ENCODE measurements around the gene EDC3.
"Not testable (repeated sequence)": the region's sequence is repeated elsewhere in the genome, so short reads cannot be mapped to it uniquely, and the experiment has no call there.

The EDC3 gene

DNA sequence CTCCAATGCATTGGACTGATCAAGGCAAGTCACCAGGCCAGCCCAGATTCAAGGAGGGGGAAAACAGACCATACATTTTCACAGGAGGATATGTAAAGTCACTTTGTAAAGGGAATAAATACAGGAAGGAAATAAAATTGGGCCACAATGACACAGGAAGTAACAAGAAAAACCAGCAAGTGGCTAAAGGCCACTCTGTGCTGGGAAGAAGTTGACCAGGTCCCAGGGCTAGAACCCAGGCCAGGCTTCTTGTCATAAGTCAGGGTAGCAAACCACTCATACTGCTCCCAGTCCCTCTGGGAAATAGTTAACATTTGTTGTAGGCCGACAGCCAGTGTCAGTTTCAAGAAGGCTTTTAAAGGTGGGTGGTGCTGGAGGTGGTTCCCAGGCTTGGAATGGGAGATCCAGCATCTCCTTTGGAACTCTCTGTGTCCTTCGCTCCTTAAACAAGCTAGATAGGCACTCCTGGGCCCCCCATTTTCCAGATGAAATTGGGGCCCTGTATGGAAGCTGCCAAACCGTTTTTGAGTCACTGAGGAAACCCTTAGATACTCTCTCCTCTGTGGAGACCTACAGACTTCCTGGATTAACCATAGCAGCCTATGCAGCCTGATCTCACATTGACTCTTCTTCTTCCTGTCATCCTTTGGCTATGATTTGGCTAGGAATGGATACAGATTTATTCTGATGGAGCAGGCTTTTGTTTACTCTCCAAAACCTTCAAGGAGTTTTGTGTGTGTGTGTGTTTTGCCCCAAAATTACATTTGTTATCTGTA, 14.7 kb upstream of the EDC3 start:
- DNase-seq (ENCODE audit: low spot score) (no peak), FAIRE-seq (no peak)

- FAIRE-seq (no peak), DNase-seq (ENCODE audit: low spot score) (no peak)
These were observed 14.1 kb upstream of the EDC3 start for GRCh38 chr15:74709892-74710291.

GRCh38 chr15:74709011-74709410, 13.2 kb upstream of the EDC3 start:
- FAIRE-seq: no peak
- DNase-seq (ENCODE audit: low spot score): no peak

GRCh38 chr15:74696808-74697207, 984 bp upstream of the EDC3 start:
- FAIRE-seq (no peak), DNase-seq (ENCODE audit: low spot score) (no peak)

DNA sequence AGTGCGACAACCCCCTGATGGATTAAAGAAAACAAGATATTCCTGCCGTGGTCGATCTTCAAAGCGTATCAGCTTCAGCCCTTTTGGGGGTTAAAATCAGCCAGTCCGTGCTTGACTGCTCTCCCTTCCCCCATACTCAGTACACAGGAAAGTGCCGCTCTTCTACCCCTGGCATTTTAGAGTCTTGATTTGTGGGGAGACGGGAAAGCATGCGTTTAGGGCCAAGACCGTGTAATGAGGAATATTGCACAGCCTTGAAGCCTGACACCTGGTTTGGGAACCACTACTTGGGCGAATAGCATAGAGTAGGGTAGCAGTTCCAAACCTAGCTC, 540 bp upstream of the EDC3 start:
- no peak for FAIRE-seq
- DNase-seq (ENCODE audit: low spot score): no peak

DNA sequence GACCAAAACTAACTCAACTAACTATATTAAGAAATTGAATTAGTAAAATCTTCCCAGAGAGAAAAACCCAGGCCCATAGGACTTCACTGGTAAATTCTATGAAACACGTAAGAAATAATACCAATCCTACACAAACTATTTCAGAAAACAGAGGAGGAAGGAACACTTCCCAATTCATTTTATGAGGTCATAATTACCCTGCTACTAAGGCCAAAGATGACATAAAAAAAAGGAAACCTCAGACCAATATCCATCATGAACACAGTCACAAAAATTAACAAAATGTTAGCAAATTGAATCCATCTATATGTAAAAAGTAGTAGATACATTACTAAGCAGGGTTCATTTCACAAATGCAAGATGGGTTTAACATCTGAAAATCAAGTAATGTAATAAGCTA, 3.5 kb downstream of the EDC3 start:
- FAIRE-seq (no peak), DNase-seq (ENCODE audit: low spot score) (no peak)

- FAIRE-seq (no peak), DNase-seq (ENCODE audit: low spot score) (no peak)
These were observed 12.1 kb downstream of the EDC3 start for GRCh38 chr15:74683758-74684157.

- FAIRE-seq (no peak), DNase-seq (ENCODE audit: low spot score) (no peak)
These were observed 12.9 kb downstream of the EDC3 start for GRCh38 chr15:74682954-74683353.

DNA sequence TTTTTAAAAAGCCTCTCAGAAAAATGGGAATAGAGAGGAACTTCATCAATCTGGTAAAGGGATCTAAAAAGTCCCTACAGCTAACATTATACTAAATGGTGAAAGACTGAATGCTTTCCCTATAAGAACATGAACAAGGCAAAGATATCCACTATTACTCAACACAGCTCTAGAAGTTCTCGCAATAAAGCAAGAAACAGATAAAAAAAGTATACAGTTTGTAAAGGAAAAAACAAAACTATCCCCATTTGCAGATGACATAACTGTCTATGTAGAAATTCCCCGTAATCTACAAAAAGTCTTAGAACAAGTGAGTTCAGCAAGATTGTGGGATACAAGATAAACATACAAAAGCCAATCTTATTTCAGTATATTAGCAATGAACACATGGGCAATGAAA, 15.4 kb downstream of the EDC3 start:
- FAIRE-seq (no peak), DNase-seq (ENCODE audit: low spot score) (no peak)

DNA sequence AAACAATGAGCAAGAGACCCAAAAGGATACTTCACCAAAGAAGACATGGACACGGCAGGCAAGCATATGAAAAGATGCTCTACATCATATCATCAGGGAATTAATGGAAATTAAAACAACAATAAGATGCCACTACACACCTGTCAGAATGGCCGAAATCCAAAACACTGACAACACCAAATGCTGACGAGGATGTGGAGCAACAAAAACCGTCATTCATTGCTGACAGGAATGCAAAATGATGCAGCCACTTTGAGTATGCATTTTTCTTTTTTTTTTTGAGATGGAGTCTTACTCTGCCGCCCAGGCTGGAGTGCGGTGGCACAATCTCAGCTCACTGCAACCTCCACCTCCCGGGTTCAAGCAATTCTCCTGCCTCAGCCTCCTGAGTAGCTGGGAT, 19.0 kb downstream of the EDC3 start:
- no peak for DNase-seq (ENCODE audit: low spot score)
- no peak for FAIRE-seq

DNA sequence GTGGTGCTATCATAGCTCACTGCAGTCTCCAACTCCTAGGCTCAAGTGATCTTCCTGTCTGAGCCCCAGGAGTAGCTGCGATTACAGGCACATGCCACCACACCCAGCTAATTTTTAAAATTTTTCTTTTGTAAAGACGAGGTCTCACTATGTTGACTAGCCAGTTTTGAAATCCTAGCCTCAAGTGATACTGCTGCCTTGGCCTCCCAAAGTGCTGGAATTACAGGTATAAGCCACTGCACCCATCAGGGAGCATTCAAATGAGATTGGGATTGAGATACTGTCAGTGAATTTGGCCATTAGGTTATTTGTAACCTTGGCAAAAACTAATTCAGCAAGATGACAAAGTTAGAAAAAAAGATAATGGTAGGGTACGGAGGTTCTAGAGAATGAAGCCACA, 21.7 kb downstream of the EDC3 start:
- FAIRE-seq: no peak

GRCh38 chr15:74669627-74670026, 26.2 kb downstream of the EDC3 start:
- FAIRE-seq (no peak), DNase-seq (ENCODE audit: low spot score) (no peak)

More for the DNA sequence above, 21.7 kb downstream of the EDC3 start:
- no peak for DNase-seq (ENCODE audit: low spot score)

DNA sequence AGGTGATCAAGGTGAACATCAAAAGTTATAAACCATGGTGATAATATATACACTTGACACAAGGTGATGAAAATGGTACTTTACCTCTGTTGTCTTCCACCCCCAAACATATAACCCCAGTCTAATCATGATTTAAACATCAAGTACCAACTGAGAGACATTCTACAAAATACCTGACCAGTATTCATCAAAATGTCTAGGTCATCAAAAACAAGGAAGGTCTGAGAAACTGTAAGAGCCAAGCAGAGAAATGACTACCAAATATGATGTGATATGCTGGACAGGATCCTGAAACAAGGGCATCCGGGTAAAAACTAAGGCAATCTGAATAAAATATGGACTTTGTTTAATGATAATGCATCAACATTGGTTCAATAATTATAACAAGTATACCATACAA, 27.8 kb downstream of the EDC3 start:
- FAIRE-seq: no peak

DNA sequence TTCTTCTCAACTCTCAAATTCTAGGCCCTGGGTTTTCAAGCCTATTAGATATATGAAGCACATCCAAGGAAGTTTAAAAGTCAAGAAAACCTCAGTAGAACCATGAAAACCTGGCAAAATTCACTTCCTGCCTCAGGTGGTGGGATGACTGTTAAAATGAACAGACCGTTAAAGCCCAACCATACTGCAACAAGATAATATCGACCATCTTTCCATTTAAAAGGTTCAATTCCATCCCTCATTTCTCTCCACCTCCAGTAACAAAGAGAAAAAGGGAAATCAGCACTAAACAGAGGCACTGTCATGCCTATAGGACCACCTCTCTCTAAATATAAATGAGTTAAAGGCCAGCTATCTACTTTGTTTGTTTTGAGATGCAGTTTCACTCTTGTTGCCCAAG, 31.2 kb downstream of the EDC3 start:
- no peak for DNase-seq (ENCODE audit: low spot score)
- FAIRE-seq: no peak

More for the DNA sequence above, 27.8 kb downstream of the EDC3 start:
- no peak for DNase-seq (ENCODE audit: low spot score)

DNA sequence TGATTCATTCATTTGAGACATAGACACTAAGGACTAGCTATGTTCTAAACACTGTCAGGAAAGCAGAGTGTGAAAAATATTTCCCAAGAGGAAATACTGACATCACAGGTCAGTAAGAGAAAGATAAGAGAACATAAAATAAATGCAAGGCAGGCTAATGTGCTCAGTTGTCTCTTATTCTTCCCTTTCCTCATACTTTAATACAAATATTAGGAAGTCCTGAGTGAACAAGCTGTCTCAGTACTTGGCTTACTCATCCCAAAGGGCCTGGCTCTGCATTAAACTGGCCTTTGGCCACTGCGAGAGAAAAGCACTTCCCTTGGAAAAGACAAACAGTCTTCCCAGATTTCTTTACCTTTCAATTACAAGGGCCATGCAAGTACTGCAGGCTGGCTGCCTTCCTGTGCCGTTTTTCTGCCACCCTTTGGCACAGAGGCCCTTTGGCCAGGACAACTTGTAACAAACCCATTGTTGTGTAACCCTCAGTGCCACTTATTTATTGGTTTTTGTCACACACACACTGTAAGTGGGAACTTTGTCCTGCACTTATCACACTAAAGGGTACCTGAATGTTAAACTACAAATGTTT, 31.7 kb downstream of the EDC3 start:
- FAIRE-seq: no peak
- no peak for DNase-seq (ENCODE audit: low spot score)

DNA sequence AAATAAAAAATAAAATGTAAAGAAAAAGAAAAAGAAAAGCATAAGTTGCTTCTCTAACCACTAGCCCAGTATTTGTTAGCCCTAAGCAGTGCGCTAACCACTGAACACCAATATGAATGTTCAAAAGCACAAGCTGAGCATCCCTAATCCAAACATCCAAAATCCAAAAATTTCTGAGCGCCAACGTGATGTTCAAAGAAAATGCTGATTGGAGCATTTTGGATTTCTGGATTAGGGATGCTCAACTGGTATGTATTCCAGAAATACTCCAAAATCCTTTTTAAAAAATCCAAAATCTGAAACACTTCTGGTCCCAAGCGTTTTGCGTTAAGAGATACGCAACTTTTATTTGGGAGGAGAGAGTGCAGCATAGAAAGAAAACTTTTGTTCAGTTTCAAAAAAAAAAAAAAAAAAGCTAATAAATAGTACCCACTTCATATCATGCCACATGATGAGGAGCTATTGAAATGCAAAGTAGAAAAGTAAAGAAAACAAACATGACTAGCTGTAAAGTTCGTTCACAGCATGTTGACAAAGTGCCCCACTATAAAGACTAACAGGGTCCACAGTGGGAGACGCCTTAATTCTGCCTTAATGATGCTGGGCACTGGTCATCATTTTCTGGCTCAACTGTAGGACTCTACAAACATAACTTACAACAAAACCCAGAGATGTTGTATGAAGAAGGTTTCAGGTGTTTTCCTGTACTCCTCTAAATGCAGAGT, 32.4 kb downstream of the EDC3 start:
- FAIRE-seq: no peak

GRCh38 chr15:74662064-74662860, 33.6 kb downstream of the EDC3 start:
- FAIRE-seq: no peak
- DNase-seq (ENCODE audit: low spot score): no peak

More for the DNA sequence above, 32.4 kb downstream of the EDC3 start:
- no peak for DNase-seq (ENCODE audit: low spot score)

GRCh38 chr15:74661280-74661679, 34.5 kb downstream of the EDC3 start:
- DNase-seq (ENCODE audit: low spot score); FAIRE-seq: not testable (repeated sequence)

DNA sequence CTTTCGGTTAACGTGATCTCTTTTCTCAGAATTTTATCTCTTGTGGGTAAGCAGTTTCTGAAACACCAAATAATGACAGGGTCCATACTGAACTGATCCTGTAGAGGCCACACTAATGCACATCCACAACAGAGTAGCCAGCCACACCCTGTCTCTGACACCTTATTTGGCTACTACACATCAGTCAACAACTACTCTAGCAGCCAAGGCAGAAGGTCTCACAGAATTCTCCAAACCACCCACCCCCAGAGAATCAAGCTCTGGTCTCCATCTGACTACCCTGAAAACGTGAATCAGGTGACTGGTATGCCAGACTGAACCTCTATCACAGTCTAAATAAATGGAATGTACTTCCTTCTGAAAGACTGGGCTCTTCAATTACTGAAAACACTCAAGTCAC, 38.0 kb downstream of the EDC3 start:
- DNase-seq (ENCODE audit: low spot score) (no peak), FAIRE-seq (no peak)

- FAIRE-seq (no peak), DNase-seq (ENCODE audit: low spot score) (no peak)
These were observed 38.8 kb downstream of the EDC3 start for GRCh38 chr15:74656935-74657535.

GRCh38 chr15:74655424-74655823, 40.4 kb downstream of the EDC3 start:
- FAIRE-seq (no peak), DNase-seq (ENCODE audit: low spot score) (no peak)
